Endothelial cell of umbilical vein (primary cell): Measurements from ENCODE around the gene GALT. TPM values are rescaled to one million over a fixed set of nuclear protein-coding genes. Genes with fewer than 3 reads are reported as not detected.
A peak's percentile ranks its signal among the peaks of the same experiment; 100 is the strongest.

Source experiments
- BruUV-seq: library from RNA; stranded (reverse); fragments of 400-500 nt; replicated peaks from 2 replicates; lab custom pipeline; 2021; lab: Mats Ljungman, UMichigan
- CTCF ChIA-PET: fragments of 300-600, 350-600 bp; sonication (Branson Sonifier 250); formaldehyde crosslinking; loops from one replicate; lab custom pipeline; 2021; ENCODE audit warnings: antibody characterized with exemption, inconsistent platforms; lab: Charles Lee
- POLR2A ChIA-PET: fragments of 300-600, 350-600 bp; sonication (Branson Sonifier 250); formaldehyde crosslinking; loops from one replicate; lab custom pipeline; 2021; ENCODE audit warnings: antibody characterized with exemption, inconsistent platforms; lab: Charles Lee
- DNase-seq: peaks from one replicate; pipeline ENCODE4 v3.0.0-alpha.2; 2011; ENCODE audit warnings: low read depth, low spot score
- FAIRE-seq: peaks from 2 replicates; lab custom pipeline; 2011; peaks lifted over from hg19 to GRCh38; lab: Jason Lieb, UNC
- H2AFZ ChIP-seq: 2 replicates; pipeline ENCODE4 v1.6.0; 2012; ENCODE audit warnings: low read depth, low read length, control low read depth, inconsistent platforms
- H3K27ac ChIP-seq: 2 replicates; pipeline ENCODE4 v1.5.1; 2011; ENCODE audit warnings: low read depth, mild to moderate bottlenecking, control low read depth, low read length, moderate library complexity; ENCODE audit not compliant: insufficient read depth
- H3K27me3 ChIP-seq, 2 experiments: 2 replicates each; pipeline versions ENCODE4 v1.6.0 to v1.6.1; 2011; ENCODE audit warnings: low read length in 2 of 2, mixed read lengths in 1 of 2; ENCODE audit not compliant: control insufficient read depth in 2 of 2, insufficient read depth in 2 of 2
- H3K36me3 ChIP-seq, 2 experiments: 2 replicates in 1 of 2; 3 replicates in 1 of 2; pipeline ENCODE4 v1.5.1; 2011; ENCODE audit warnings: low read length in 2 of 2, mild to moderate bottlenecking in 1 of 2, moderate library complexity in 1 of 2; ENCODE audit not compliant: control insufficient read depth in 2 of 2, insufficient read depth in 2 of 2; ENCODE audit errors: extremely low read depth in 1 of 2
- H3K4me1 ChIP-seq: 3 replicates; pipeline ENCODE4 v1.5.1; 2011; ENCODE audit warnings: mild to moderate bottlenecking, low read length; ENCODE audit not compliant: control insufficient read depth, insufficient read depth; ENCODE audit errors: extremely low read depth
- H3K4me2 ChIP-seq: 2 replicates; pipeline ENCODE4 v1.6.1; 2011; ENCODE audit warnings: low read length, control low read depth, mixed read lengths; ENCODE audit not compliant: insufficient read depth
- H3K4me3 ChIP-seq, 3 experiments: fragments of 200-600 bp in 1 of 3; sonication (generic), shearing (Covaris generic) in 1 of 3; replicated peaks in 1 of 3; 2 replicates each; pipeline ENCODE4 v1.5.1; 2011 to 2016; ENCODE audit warnings: control low read depth in 3 of 3, low read length in 3 of 3, mild to moderate bottlenecking in 2 of 3, inconsistent platforms in 1 of 3, low read depth in 1 of 3, moderate library complexity in 1 of 3; ENCODE audit not compliant: insufficient read depth in 1 of 3
- H3K79me2 ChIP-seq: 2 replicates; pipeline ENCODE4 v1.6.0; 2012; ENCODE audit warnings: low read length, inconsistent platforms; ENCODE audit not compliant: control insufficient read depth, insufficient read depth
- H3K9ac ChIP-seq: replicated peaks from 2 replicates; pipeline ENCODE3; 2011; ENCODE audit warnings: low read length, control low read depth; ENCODE audit not compliant: insufficient read depth; ENCODE audit errors: extremely low read depth
- H3K9me1 ChIP-seq: replicated peaks from 3 replicates; pipeline ENCODE4 v1.6.0; 2011; ENCODE audit warnings: mild to moderate bottlenecking, low read length; ENCODE audit not compliant: control insufficient read depth, insufficient read depth; ENCODE audit errors: extremely low read depth
- H3K9me3 ChIP-seq: replicated peaks from 2 replicates; pipeline ENCODE4 v1.5.1; 2012; ENCODE audit warnings: low read length, inconsistent platforms; ENCODE audit not compliant: control insufficient read depth, insufficient read depth
- H4K20me1 ChIP-seq: replicated peaks from 2 replicates; pipeline ENCODE3; 2011; ENCODE audit warnings: mild to moderate bottlenecking, low read length; ENCODE audit not compliant: control insufficient read depth, insufficient read depth; ENCODE audit errors: extremely low read depth
- CTCF ChIP-seq, 2 donors: IDR thresholded peaks; 1 replicate in 1 of 2; 2 replicates in 1 of 2; pipeline ENCODE4 v1.5.1; 2011; ENCODE audit warnings: low read length in 2 of 2, mild to moderate bottlenecking in 2 of 2, moderate library complexity in 2 of 2, control low read depth in 1 of 2, inconsistent platforms in 1 of 2, low read depth in 1 of 2; ENCODE audit not compliant: insufficient read depth in 1 of 2; ENCODE audit errors: extremely low read depth in 1 of 2
- EZH2 ChIP-seq: IDR thresholded peaks from 2 replicates; pipeline ENCODE4 v1.6.1; 2012; ENCODE audit warnings: borderline replicate concordance, low read depth, mild to moderate bottlenecking, moderate library complexity, low read length, inconsistent platforms; ENCODE audit not compliant: severe bottlenecking
- FOS ChIP-seq: IDR thresholded peaks from 2 replicates; pipeline ENCODE4 v1.6.1; 2011; ENCODE audit warnings: mild to moderate bottlenecking, low read length, moderate library complexity, borderline replicate concordance; ENCODE audit not compliant: insufficient read depth
- GATA2 ChIP-seq: IDR thresholded peaks from 2 replicates; pipeline ENCODE4 v1.7.0; 2011; ENCODE audit warnings: low read depth, mild to moderate bottlenecking, moderate library complexity, mixed read lengths, low read length; ENCODE audit not compliant: insufficient read length, insufficient read depth
- JUN ChIP-seq: IDR thresholded peaks from 2 replicates; pipeline ENCODE4 v1.6.1; 2011; ENCODE audit warnings: borderline replicate concordance, low read depth; ENCODE audit not compliant: insufficient read length, insufficient read depth
- MAX ChIP-seq: IDR thresholded peaks from 2 replicates; pipeline ENCODE4 v1.6.1; 2011; ENCODE audit not compliant: insufficient read depth, insufficient read length
- MYC ChIP-seq: IDR thresholded peaks from one replicate; pipeline ENCODE4 v1.6.1; 2011; ENCODE audit warnings: mild to moderate bottlenecking, low read depth, low read length
- POLR2A ChIP-seq: IDR thresholded peaks from 2 replicates; pipeline ENCODE4 v1.6.1; 2012; ENCODE audit warnings: low read depth, mild to moderate bottlenecking, control low read depth, low read length
- POLR2AphosphoS5 ChIP-seq: IDR thresholded peaks from 2 replicates; pipeline ENCODE4 v1.6.1; 2012; ENCODE audit warnings: low read depth, mild to moderate bottlenecking, control low read depth, low read length, moderate library complexity; ENCODE audit not compliant: insufficient read depth
- dilution Hi-C: fragments of 300-500 bp; cut with MboI; formaldehyde crosslinking; loops from one replicate; pipeline ENCODE4 v1.15.0; 2019; ENCODE audit warnings: low sequenced_read_pairs; ENCODE audit not compliant: extremely low pct_ligation_motif_present
- intact Hi-C: fragments of 100-400 bp; cut with micrococcal nuclease; formaldehyde crosslinking; loops from one replicate; pipeline ENCODE4 v1.10.0; 2022
- polyA plus RNA-seq, 4 experiments: library from polyadenylated mRNA; depleted of rRNA in 3 of 4; stranded (reverse) in 3 of 4; unstranded in 1 of 4; fragments of >200 nt; gene quantifications; 2 replicates each; pipeline versions ENCODE4 v1.2.1 to v1.2.3, GENCODE V29; 2011 to 2012; ENCODE audit warnings: missing spikeins in 1 of 4
- total RNA-seq: library from RNA; stranded (reverse); gene quantifications from 2 replicates; pipeline ENCODE4 v1.2.3, GENCODE V29; 2021

GALT gene
- total and polyA plus RNA-seq, 2 donors (not counting 3 experiments of a cell fraction or from before 2014, with no cell fraction given): 36.6 to 58.5 TPM

GRCh38 chr9:34647084-34647403 is 569 bp downstream of the GALT start:
- H4K20me1 ChIP-seq: no peaks in the 10 kb centered on the region
- dilution Hi-C loops (no loop called here), intact Hi-C loops (no loop called here)
- peaks cover 22% of the 10 kb centered on the region for H3K4me1 ChIP-seq
- ChIA-PET CTCF (interaction anchor here (0.7 to 2.2 kb wide), 10 partner anchors 9 to 55 kb away, joined by 3 to 21 read pairs (median 6); partner anchors contain the start of gene SIGMAR1), POLR2A (interaction anchor here (1.5 to 1.9 kb wide), 2 partner anchors 10 to 18 kb away, joined by 7 read pairs; partner anchors contain the start of gene SIGMAR1)
- H2AFZ ChIP-seq: peak overlapping the region; percentile 98
- FAIRE-seq: no peak
- peak overlapping the region; percentile 53 to 78 (median 75) for H3K4me3 ChIP-seq
- peaks cover 0 to 14% of the 10 kb centered on the region in 2 experiments for H3K36me3 ChIP-seq
- H3K9me1 ChIP-seq: no peaks in the 10 kb centered on the region
- peak overlapping the region; percentile 41 for H3K27ac ChIP-seq
- H3K79me2 ChIP-seq: peaks cover 6% of the 10 kb centered on the region
- no peaks in the 10 kb centered on the region for H3K27me3 ChIP-seq
- H3K4me2 ChIP-seq: peak overlapping the region; percentile 82
- peak overlapping the region; percentile 68 for H3K9ac ChIP-seq
- no peak for DNase-seq
- H3K9me3 ChIP-seq: no peaks in the 10 kb centered on the region
- no peak for TF ChIP-seq MYC
- no peak for TF ChIP-seq CTCF (IDR thresholded peaks at IDR 0.05; ENCODE audit: extremely low read depth in 1 of 2, insufficient read depth in 1 of 2, low read depth in 1 of 2, low read length in 2 of 2)
- TF ChIP-seq POLR2A: no peak
- TF ChIP-seq FOS: no peak
- TF ChIP-seq GATA2: no peak
- no peak for TF ChIP-seq JUN
- no peak for TF ChIP-seq POLR2AphosphoS5
- no peak for TF ChIP-seq MAX
- no peak for TF ChIP-seq EZH2
- BruUV-seq: no TSS peak
